IPS-NIHi11 (cell line): ENCODE results near the gene SYNGR1.

Source experiments
- DNase-seq: peaks from one replicate; pipeline ENCODE4 v3.0.0; 2012; ENCODE audit warnings: mixed read lengths, low spot score

The SYNGR1 gene

GRCh38 chr22:39349967-39350726, at the start of gene SYNGR1:
SYNGR1 (plus strand) TSS chr22:39349991; CDS start chr22:39350011, 20 bp downstream.
- DNase-seq = peak; percentile 77

- DNase-seq = no peak
These were observed 49.5 kb upstream of the SYNGR1 start for GRCh38 chr22:39300186-39300830.

GRCh38 chr22:39301108-39301507, 48.7 kb upstream of the SYNGR1 start:
- no peak for DNase-seq

GRCh38 chr22:39301926-39302325, 47.9 kb upstream of the SYNGR1 start:
- DNase-seq = no peak

- DNase-seq = no peak
These were observed 47.3 kb upstream of the SYNGR1 start for GRCh38 chr22:39302431-39302960.

- DNase-seq = no peak
These were observed 46.4 kb upstream of the SYNGR1 start for GRCh38 chr22:39303358-39303757.

GRCh38 chr22:39303892-39304671, 45.7 kb upstream of the SYNGR1 start:
- DNase-seq = no peak

- DNase-seq = peak; percentile 66
These were observed 43.1 kb upstream of the SYNGR1 start for GRCh38 chr22:39306456-39307361.

GRCh38 chr22:39308614-39309363, 41.0 kb upstream of the SYNGR1 start:
- no peak for DNase-seq

GRCh38 chr22:39309364-39309861, 40.4 kb upstream of the SYNGR1 start:
- peak; percentile 69 for DNase-seq

GRCh38 chr22:39309881-39310714, 39.7 kb upstream of the SYNGR1 start:
- DNase-seq = no peak

- DNase-seq = no peak
These were observed 38.0 kb upstream of the SYNGR1 start for GRCh38 chr22:39311592-39312400.

GRCh38 chr22:39312410-39312809, 37.4 kb upstream of the SYNGR1 start:
- no peak for DNase-seq

GRCh38 chr22:39313258-39314001, 36.4 kb upstream of the SYNGR1 start:
- no peak for DNase-seq

GRCh38 chr22:39314251-39314971, 35.4 kb upstream of the SYNGR1 start:
- no peak for DNase-seq

- DNase-seq = no peak
These were observed 34.4 kb upstream of the SYNGR1 start for GRCh38 chr22:39315389-39315788.

GRCh38 chr22:39316440-39317083, 33.2 kb upstream of the SYNGR1 start:
- DNase-seq = peak; percentile 52
